CD4-positive, alpha-beta T cell treated with Interleukin-1 beta for 1 hour (primary cell): ENCODE data around the gene ZFAND6.

ENCODE experiments used
- DNase-seq, 2 donors: peaks; one replicate each; pipeline ENCODE4 v3.0.0-alpha.2; 2020 to 2022

ZFAND6 gene

GRCh38 chr15:80152180-80152895, 92.9 kb downstream of the ZFAND6 start:
- peak; percentile 93 to 95 for DNase-seq

GRCh38 chr15:80152896-80153876, 93.7 kb downstream of the ZFAND6 start, which contains the start of gene FAH:
Gene FAH (plus strand): TSS chr15:80152999. CDS start chr15:80153055, 56 bp downstream.
- DNase-seq = peak; percentile 24 to 44

GRCh38 chr15:80153900-80154299, 94.4 kb downstream of the ZFAND6 start:
- DNase-seq = no peak

- no peak for DNase-seq
Measured at GRCh38 chr15:80154336-80154735, 94.9 kb downstream of the ZFAND6 start.

- DNase-seq = no peak
Measured at GRCh38 chr15:80155001-80155377, 95.5 kb downstream of the ZFAND6 start.

GRCh38 chr15:80155378-80156175, 96.1 kb downstream of the ZFAND6 start:
- peak in 1 of 2 donors; percentile 10 for DNase-seq

- no peak for DNase-seq
Measured at GRCh38 chr15:80156176-80156720, 96.8 kb downstream of the ZFAND6 start.

GRCh38 chr15:80157215-80157614, 97.7 kb downstream of the ZFAND6 start:
- no peak for DNase-seq

GRCh38 chr15:80159301-80159700, 99.8 kb downstream of the ZFAND6 start:
- no peak for DNase-seq

- DNase-seq = peak in 1 of 2 donors; percentile 19
Measured at GRCh38 chr15:80159811-80160569, 100.5 kb downstream of the ZFAND6 start.

- DNase-seq = peak; percentile 39 to 71
Measured at GRCh38 chr15:80160570-80161156, 101.2 kb downstream of the ZFAND6 start.

- no peak for DNase-seq
Measured at GRCh38 chr15:80161468-80162016, 102.1 kb downstream of the ZFAND6 start.

- no peak for DNase-seq
Measured at GRCh38 chr15:80162059-80162554, 102.6 kb downstream of the ZFAND6 start.

GRCh38 chr15:80163217-80163616, 103.7 kb downstream of the ZFAND6 start:
- no peak for DNase-seq

- no peak for DNase-seq
Measured at GRCh38 chr15:80163897-80164296, 104.4 kb downstream of the ZFAND6 start.

GRCh38 chr15:80167936-80168335, 108.5 kb downstream of the ZFAND6 start:
- no peak for DNase-seq

- DNase-seq = no peak
Measured at GRCh38 chr15:80168421-80168820, 108.9 kb downstream of the ZFAND6 start.

- no peak for DNase-seq
Measured at GRCh38 chr15:80169768-80170357, 110.4 kb downstream of the ZFAND6 start.

- no peak for DNase-seq
Measured at GRCh38 chr15:80170596-80170995, 111.1 kb downstream of the ZFAND6 start.

- no peak for DNase-seq
Measured at GRCh38 chr15:80171787-80172186, 112.3 kb downstream of the ZFAND6 start.
